NCI-H69 (cell line): ENCODE measurements around the gene SMYD1.

ENCODE experiments used
- DNase-seq: peaks from one replicate; lab custom pipeline; 2025; lab: John Stamatoyannopoulos, UW

Gene SMYD1

GRCh38 chr2:88087073-88087472 lies 19.4 kb downstream of the SMYD1 start:
- DNase-seq: no peak

GRCh38 chr2:88087763-88088162 lies 20.1 kb downstream of the SMYD1 start:
- no peak for DNase-seq

- DNase-seq: no peak
Measured at GRCh38 chr2:88088999-88089398, 21.4 kb downstream of the SMYD1 start.

GRCh38 chr2:88090446-88091283 lies 23.0 kb downstream of the SMYD1 start:
- no peak for DNase-seq

- no peak for DNase-seq
Measured at GRCh38 chr2:88091943-88092342, 24.3 kb downstream of the SMYD1 start.

GRCh38 chr2:88092773-88093172 lies 25.1 kb downstream of the SMYD1 start:
- no peak for DNase-seq

- no peak for DNase-seq
Measured at GRCh38 chr2:88095022-88095421, 27.4 kb downstream of the SMYD1 start.

- no peak for DNase-seq
Measured at GRCh38 chr2:88096708-88097107, 29.1 kb downstream of the SMYD1 start.

- no peak for DNase-seq
Measured at GRCh38 chr2:88097192-88097591, 29.6 kb downstream of the SMYD1 start.

GRCh38 chr2:88097891-88098557 lies 30.4 kb downstream of the SMYD1 start:
- DNase-seq: no peak

- DNase-seq: no peak
Measured at GRCh38 chr2:88098558-88098900, 30.9 kb downstream of the SMYD1 start.

GRCh38 chr2:88099798-88100488 lies 32.3 kb downstream of the SMYD1 start:
- peak; percentile 1 for DNase-seq

- no peak for DNase-seq
Measured at GRCh38 chr2:88100489-88100858, 32.8 kb downstream of the SMYD1 start.

- DNase-seq: no peak
Measured at GRCh38 chr2:88108796-88109195, 41.2 kb downstream of the SMYD1 start.

- no peak for DNase-seq
Measured at GRCh38 chr2:88110830-88111229, 43.2 kb downstream of the SMYD1 start.

GRCh38 chr2:88113069-88113468 lies 45.4 kb downstream of the SMYD1 start:
- DNase-seq: no peak

GRCh38 chr2:88114889-88115288 lies 47.3 kb downstream of the SMYD1 start:
- no peak for DNase-seq

GRCh38 chr2:88115825-88116518 lies 48.3 kb downstream of the SMYD1 start:
- DNase-seq: no peak

GRCh38 chr2:88116669-88117432 lies 49.2 kb downstream of the SMYD1 start:
- DNase-seq: no peak

- no peak for DNase-seq
Measured at GRCh38 chr2:88117973-88118372, 50.3 kb downstream of the SMYD1 start.

- DNase-seq: no peak
Measured at GRCh38 chr2:88121678-88122077, 54.1 kb downstream of the SMYD1 start.
